Heart right ventricle (tissue), 16 donors: Measurements from ENCODE around the gene AJM1. TPM values are rescaled to one million over a fixed set of nuclear protein-coding genes. Genes with fewer than 3 reads are reported as not detected.
"Not testable (repeated sequence)": the region's sequence is repeated elsewhere in the genome, so short reads cannot be mapped to it uniquely, and the experiment has no call there.

Experiments
- ATAC-seq, 8 donors: fragments of 200-7000 bp; cut with Tn5 transposase; one replicate each; pipeline ENCODE4 v1.9.1; 2020; ENCODE audit warnings: mild to moderate bottlenecking in 8 of 8, moderate library complexity in 8 of 8, moderate number of reproducible peaks in 1 of 8
- DNase-seq, 2 donors: peaks; one replicate each; pipeline ENCODE4 v3.0.0-alpha.2; 2020
- H3K27ac ChIP-seq, 10 donors: fragments of 200-600 bp; sonication (generic) in 2 of 10; one replicate each; pipeline versions ENCODE4 v1.5.0 to v1.8.0; 2020 to 2022; ENCODE audit warnings: mild to moderate bottlenecking in 3 of 10
- H3K27me3 ChIP-seq, 7 donors: fragments of 200-600 bp; one replicate each; pipeline ENCODE4 v1.8.0; 2021 to 2022; ENCODE audit warnings: mild to moderate bottlenecking in 2 of 7
- H3K36me3 ChIP-seq, 9 donors: fragments of 200-600 bp; sonication (generic) in 1 of 9; one replicate each; pipeline versions ENCODE4 v1.5.0 to v1.8.0; 2020 to 2022; ENCODE audit warnings: mild to moderate bottlenecking in 2 of 9
- H3K4me1 ChIP-seq, 9 donors: fragments of 200-600 bp; sonication (generic) in 1 of 9; one replicate each; pipeline versions ENCODE4 v1.5.0 to v1.8.0; 2020 to 2022; ENCODE audit warnings: mild to moderate bottlenecking in 4 of 9
- H3K4me3 ChIP-seq, 10 donors: fragments of 200-600 bp; sonication (generic) in 2 of 10; one replicate each; pipeline versions ENCODE4 v1.5.0 to v1.8.0; 2020 to 2022; ENCODE audit warnings: mild to moderate bottlenecking in 7 of 10, moderate library complexity in 2 of 10
- H3K9me3 ChIP-seq, 11 donors: fragments of 200-600 bp in 10 of 11; sonication (generic) in 2 of 11; one replicate each; pipeline versions ENCODE4 v1.5.0 to v1.8.0; 2013 to 2022; ENCODE audit warnings: mild to moderate bottlenecking in 2 of 11, control low read depth in 1 of 11, moderate library complexity in 1 of 11
- WGBS, 2 donors: extraction: QIAGEN DNeasy Blood & Tissue Kit; methylation state at CpG; one replicate each; pipeline ENCODE4 v1.1.7; 2013; ENCODE audit warnings: inconsistent platforms in 1 of 2; 5-methylcytosine and 5-hydroxymethylcytosine counted together
- intact Hi-C, 10 donors: fragments of 100-400 bp; cut with DNase I; formaldehyde crosslinking; loops; one replicate each; pipeline versions ENCODE4 v1.11.1 to v1.14.2; 2022
- long read RNA-seq, 3 donors: library from polyadenylated mRNA; unstranded; transcript quantifications; one replicate each; pipeline ENCODE4 v2.0.0, GENCODE V29; 2020 to 2021
- polyA plus RNA-seq, 2 donors: library from polyadenylated mRNA; stranded (reverse); fragments of 200-250 nt; gene quantifications; one replicate each; pipeline ENCODE4 v1.2.3, GENCODE V29; 2013
- total RNA-seq, 10 donors: library from RNA; stranded (reverse); fragmentation: NEBNext Ultra II Directional in 3 of 10; extraction: Animal tissue kit (Norgen Biotek cat#: 25700) in 3 of 10; gene quantifications; one replicate each; pipeline versions ENCODE4 v1.2.1 to v1.2.4, GENCODE V29; 2021 to 2023
- TF ChIP-seq, protein P1 (sequence below), 9 donors: fragments of 200-600 bp; sonication (generic) in 2 of 9; IDR thresholded peaks; one replicate each; pipeline versions ENCODE4 v1.5.0 to v1.8.0; 2021 to 2022; ENCODE audit warnings: antibody characterized with exemption in 9 of 9, mild to moderate bottlenecking in 5 of 9, moderate library complexity in 1 of 9
- donor health status: Arrhythmogenic right ventricular cardiomyopathy.
- donor health status: ischemic (EF 13 %, LVEDD 7.1; RV severe dilation, severe dysfunction).
- donor health status: healthy with polysubstance abuse.
- donor health status: DM: no; HTN: yes; CAD: no.
- donor health status: DM: no; HTN: no; CAD: no.
- donor health status: ischemic (EF 25% LVEDD 6.9; RV normal size, moderate dysfunction).
- donor health status: ischemic (EF 25% LVEDD 5.7; RV mildly dilated, moderate dysfunction).
- donor health status: healthy.
- donor health status: DM: yes; HTN: yes; CAD: no.
- donor health status: Ischemic cardiomyopathy.
- donor health status: ischemic (EF 35%, LVEDD 5.7; RV mildly dilated, moderate dysfunction).
- donor health status: nonischemic (EF 11% LVEDD 7.7; RV severe dilation, severe dysfunction).
- donor health status: DM: yes; HTN: yes; CAD: no.
- donor health status: PGD.
- donor health status: ischemic (EF 29% LVEDD 5.4; RV normal size, mild dysfunction).
- donor health status: nonischemic (EF 23%, LVEDD 6.1; RV moderate dilation, normal function).

The AJM1 gene
- 1 to 10 TPM; 3.6 to 8.3 (median 5.9) TPM for total RNA-seq
- polyA plus RNA-seq: 1 to 10 TPM; 3.4 to 7.6 TPM
- long read RNA-seq, donor 1, full-length matches to known transcripts: 2 of 2 reads
- long read RNA-seq, donor 1, partial matches to known transcripts: 0 of 2 reads
- long read RNA-seq, donor 1, other reads (novel, unspliced or antisense): 0 of 2 reads
- long read RNA-seq, donor 2, full-length matches to known transcripts: 5 of 5 reads
- long read RNA-seq, donor 2, partial matches to known transcripts: 0 of 5 reads
- long read RNA-seq, donor 2, other reads (novel, unspliced or antisense): 0 of 5 reads
- long read RNA-seq, donor 3, full-length matches to known transcripts: 1 of 1 reads
- long read RNA-seq, donor 3, partial matches to known transcripts: 0 of 1 reads
- long read RNA-seq, donor 3, other reads (novel, unspliced or antisense): 0 of 1 reads

DNA sequence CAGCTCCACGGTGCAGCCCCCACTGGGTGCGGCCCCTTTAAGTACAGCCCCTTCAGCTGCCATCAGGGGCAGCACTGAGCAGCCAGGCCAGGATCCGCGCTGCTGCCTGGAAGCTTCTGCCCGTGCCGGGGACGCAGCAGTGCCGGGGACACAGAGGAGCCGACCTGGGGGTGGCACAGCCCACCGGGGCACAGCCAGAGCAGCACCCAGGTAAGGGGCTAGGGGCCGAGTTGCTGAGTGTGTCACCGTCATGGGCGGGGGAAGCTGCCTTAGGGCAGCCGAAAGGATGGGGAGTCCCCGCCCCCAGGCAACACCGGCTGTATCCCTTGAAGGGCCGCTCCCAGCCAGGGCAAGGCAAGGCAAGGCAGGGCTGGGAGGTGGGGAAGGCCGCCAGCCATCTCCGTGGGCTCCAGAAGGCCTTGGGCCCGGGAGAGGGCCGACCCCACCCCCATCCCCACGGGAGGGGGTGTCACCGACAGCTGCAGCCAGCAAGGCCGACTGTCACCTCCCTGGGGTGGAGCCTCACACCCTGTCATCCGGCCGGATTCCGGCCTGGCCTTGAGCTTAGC is at the start of gene AJM1:
Gene AJM1 (plus strand): TSS at position 99 of the 569 bp plus-strand sequence. CDS start 1,937 bp downstream, outside the sequence.
- Histone ChIP-seq H3K27me3 (peaks cover 0 to 43% (median 29%) of the 10 kb centered on the region in 7 donors), H3K4me3 (peak within 1 kb of the TSS; percentile 21 to 69 (median 60)), H3K4me1 (peaks cover 17 to 51% (median 36%) of the 10 kb centered on the region in 9 donors), H3K27ac (peak within 1 kb of the TSS in 8 of 10 donors; percentile 59 to 75 (median 69)), H3K36me3 (peaks cover 0 to 47% (median 6%) of the 10 kb centered on the region in 9 donors)
- 1 to 2% methylated on average over 21 to 23 of the region's 27 CpGs for WGBS, 2 donors
- TF ChIP-seq, protein P1, sequence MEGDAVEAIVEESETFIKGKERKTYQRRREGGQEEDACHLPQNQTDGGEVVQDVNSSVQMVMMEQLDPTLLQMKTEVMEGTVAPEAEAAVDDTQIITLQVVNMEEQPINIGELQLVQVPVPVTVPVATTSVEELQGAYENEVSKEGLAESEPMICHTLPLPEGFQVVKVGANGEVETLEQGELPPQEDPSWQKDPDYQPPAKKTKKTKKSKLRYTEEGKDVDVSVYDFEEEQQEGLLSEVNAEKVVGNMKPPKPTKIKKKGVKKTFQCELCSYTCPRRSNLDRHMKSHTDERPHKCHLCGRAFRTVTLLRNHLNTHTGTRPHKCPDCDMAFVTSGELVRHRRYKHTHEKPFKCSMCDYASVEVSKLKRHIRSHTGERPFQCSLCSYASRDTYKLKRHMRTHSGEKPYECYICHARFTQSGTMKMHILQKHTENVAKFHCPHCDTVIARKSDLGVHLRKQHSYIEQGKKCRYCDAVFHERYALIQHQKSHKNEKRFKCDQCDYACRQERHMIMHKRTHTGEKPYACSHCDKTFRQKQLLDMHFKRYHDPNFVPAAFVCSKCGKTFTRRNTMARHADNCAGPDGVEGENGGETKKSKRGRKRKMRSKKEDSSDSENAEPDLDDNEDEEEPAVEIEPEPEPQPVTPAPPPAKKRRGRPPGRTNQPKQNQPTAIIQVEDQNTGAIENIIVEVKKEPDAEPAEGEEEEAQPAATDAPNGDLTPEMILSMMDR (IDR thresholded peaks at IDR 0.05): peak; percentile 84 to 98 (median 93)
- ATAC-seq: peak; percentile 74 to 92 (median 86)
- peak; percentile 76 to 83 for DNase-seq
- not testable (repeated sequence) for H3K9me3 ChIP-seq
- intact Hi-C loops: loop anchor here in 5 of 10 donors (2.0 to 10.0 kb wide), 5 partner anchors 35 to 182 kb away; partner anchors contain the start of genes FBXW5 (in 2 of the 5), RABL6 (in 2 of the 5), ABCA2 (in 1 of the 5) and C8G (in 1 of the 5)

DNA sequence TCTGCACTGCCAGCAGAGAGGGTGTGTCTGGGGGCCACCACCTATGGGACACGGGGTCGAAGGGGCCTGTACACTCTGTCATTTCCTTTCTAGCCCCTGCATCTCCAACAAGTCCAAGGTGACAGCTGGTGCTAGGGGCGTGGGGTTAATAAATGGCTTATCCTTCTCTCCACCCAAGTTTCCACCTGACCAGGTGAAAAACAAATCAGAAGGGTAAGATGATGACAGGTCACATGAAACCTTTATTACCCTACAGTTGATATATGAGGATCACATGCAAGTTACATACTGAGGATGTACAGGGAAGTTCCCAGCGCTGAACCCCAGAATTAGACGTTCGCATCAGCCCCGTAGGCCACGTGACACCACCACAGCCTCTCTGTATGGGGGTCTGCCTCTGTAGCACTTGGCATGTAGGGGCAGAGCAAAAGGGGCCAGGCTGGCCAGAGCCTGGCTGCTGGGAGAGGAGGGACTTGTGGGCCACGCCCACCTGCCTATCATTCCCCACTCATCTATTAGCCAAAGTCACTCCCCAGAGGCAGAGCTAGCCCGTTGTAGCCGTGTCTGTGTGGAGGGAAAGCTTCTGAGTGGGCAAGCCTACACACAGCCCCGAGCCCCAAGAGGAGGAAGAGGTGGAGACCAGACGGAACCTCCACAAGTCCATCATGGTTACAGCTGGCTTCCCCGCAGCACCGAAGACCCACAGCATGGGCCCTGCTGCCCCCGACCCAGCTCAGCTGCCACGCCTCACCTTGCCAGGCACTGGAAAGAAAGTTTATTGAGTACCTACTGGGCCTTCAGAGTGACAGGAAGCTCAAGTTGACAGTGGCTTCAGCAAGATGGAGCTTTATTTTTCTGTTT is 49.0 kb upstream of the AJM1 start:
- H3K9me3 ChIP-seq: no peaks in the 10 kb centered on the region
- DNase-seq (no peak), ATAC-seq (no peak)
- H3K27me3 ChIP-seq: peaks cover 0 to 18% (median 9%) of the 10 kb centered on the region in 7 donors
- no peak overlapping the region for H3K4me3 ChIP-seq
- H3K4me1 ChIP-seq: peaks cover 19 to 74% (median 49%) of the 10 kb centered on the region in 9 donors
- WGBS, 2 donors: 71% methylated on average over 17 of the region's 17 CpGs
- intact Hi-C loops: loop anchor here in 4 of 10 donors (5.0 to 10.0 kb wide), 4 partner anchors 51 to 234 kb away; partner anchors contain the start of genes FBXW5 (in 2 of the 4), PHPT1 (in 2 of the 4), ABCA2 (in 1 of the 4) and AJM1 (in 1 of the 4)
- H3K36me3 ChIP-seq: peaks cover 0 to 25% (median 0%) of the 10 kb centered on the region in 9 donors
- TF ChIP-seq, protein P1 (IDR thresholded peaks at IDR 0.05): no peak
- no peak overlapping the region for H3K27ac ChIP-seq

DNA sequence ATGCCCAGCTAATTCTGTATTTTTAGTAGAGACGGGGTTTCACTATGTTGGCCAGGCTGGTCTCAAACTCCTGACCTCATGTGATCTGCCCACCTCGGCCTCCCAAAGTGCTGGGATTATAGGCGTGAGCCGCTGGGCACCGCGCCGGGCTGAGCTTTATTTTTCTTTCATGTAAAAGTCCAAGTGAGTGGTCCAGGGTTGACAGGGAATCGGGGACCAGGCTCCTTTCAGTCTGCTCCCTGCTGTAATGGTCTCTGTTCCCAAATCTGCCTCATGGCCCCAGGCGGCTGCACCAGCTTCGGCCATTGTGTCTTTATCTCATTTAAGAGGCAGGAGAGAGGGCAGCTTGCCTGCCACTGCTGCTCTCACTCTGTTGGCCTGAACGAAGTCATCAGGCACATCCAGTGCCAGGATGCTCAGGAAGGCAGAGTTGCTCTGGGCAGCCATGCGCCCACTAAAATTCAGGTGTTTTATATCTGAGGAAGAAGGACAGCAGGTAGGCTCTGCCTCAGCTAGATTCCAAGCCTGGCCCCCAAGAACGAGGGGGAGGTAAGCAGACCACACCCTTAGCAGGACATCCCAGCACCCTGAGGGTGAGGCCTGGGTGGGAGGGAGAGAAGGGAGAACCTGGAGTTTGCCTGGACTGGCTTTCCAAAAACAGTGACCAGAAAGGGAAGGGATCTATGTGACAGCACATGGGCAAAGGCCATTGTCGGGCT is 47.8 kb upstream of the AJM1 start:
- ATAC-seq: no peak
- DNase-seq: no peak
- Histone ChIP-seq H3K4me3 (no peak overlapping the region), H3K27me3 (peaks cover 0 to 29% (median 20%) of the 10 kb centered on the region in 7 donors), H3K36me3 (peaks cover 0 to 25% (median 0%) of the 10 kb centered on the region in 9 donors), H3K9me3 (no peaks in the 10 kb centered on the region), H3K27ac (peak overlapping the region in 4 of 10 donors; percentile 28 to 51 (median 42)), H3K4me1 (peaks cover 21 to 84% (median 55%) of the 10 kb centered on the region in 9 donors)
- TF ChIP-seq, protein P1 (IDR thresholded peaks at IDR 0.05): no peak
- 81 to 85% methylated on average over 14 of the region's 14 CpGs for WGBS, 2 donors
- intact Hi-C loops: loop anchor here in 4 of 10 donors (5.0 to 10.0 kb wide), 4 partner anchors 50 to 233 kb away; partner anchors contain the start of genes FBXW5 (in 2 of the 4), PHPT1 (in 2 of the 4), ABCA2 (in 1 of the 4) and AJM1 (in 1 of the 4)
